GM21515 (cell line): Measurements from ENCODE around the gene HOXA5.

Experiments used
- ATAC-seq: cut with Tn5 transposase; IDR thresholded peaks from one replicate; pipeline ENCODE4 v1.9.1; 2021; ENCODE audit not compliant: unreplicated experiment

The HOXA5 gene

GRCh38 chr7:27149842-27150567 is 6.5 kb upstream of the HOXA5 start:
- no peak for ATAC-seq

GRCh38 chr7:27148756-27149641 is 5.5 kb upstream of the HOXA5 start:
- no peak for ATAC-seq

DNA sequence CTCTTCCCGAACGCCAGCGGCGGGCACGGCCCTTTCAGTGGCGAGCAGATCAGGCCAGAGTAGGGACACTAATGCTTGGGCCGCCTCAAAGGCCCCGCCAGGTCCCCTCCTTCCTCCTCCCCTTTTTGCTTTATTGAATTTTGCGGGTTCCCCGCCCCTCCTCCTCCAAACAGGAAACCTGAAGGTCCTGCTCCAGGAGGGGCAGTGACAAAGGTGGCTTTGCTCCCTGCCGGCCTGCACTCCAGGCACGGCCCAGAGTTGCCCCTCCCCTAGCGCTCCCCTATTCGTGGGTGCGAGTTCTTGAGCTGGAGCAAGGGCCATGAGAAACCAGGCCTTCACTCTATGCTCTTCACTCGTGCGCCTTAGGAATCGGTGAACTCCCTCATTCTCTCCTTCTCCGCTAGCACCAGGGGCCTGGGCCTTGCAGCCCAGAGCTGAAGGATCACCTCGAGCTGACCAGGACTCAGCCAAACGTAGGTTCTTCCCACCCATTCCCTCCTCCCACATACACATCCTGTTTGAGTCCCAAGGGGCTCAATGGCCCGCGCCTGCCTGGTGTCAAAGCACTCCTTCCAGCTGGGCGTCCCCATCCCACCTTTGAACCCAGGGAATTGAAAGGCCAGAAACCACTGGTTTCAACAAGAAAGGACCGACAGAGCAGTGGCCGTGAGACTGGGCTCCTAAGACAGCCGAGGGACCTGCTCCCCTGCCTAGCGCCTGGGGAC is 4.7 kb upstream of the HOXA5 start:
- no peak for ATAC-seq

DNA sequence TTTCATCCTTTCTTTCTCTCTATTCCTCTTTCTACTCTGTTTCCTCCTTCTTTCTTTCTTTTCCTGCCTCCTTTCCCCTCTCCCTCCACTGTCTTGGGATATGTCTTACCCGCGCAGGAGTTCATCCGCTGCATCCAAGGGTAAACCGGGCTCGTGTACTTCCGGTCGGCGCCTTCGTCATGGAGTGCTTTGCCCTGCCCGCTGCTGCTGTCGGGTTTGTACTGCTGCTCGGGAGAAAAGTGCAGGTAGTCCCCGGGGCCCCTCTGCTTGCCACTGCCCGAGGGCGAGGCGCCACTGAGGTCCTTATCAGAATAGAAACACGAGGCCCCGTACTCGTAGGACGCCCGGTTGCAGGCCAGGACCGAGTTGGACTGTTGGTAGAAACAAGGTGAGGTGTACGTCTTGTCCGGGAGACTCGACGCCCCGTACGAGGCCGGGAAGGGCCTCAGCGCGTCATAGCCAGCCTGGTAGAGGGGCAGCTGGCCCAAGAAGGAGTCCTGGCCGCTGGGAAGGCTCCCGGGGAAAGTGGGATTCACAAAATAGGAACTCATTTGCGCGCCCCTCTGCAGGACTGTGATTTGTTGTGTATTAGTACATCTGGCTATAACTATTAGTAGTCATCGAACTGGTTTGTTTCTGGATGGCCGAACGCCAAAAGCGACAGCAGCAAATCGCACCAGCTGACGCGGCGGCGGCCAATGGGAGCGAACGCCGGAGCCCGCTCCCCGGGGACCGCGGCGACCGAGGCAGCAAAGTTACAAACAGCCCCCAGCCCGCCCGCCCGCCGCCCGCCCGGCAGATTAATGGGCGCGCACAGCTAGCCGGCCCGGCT is 3.9 kb upstream of the HOXA5 start, which contains the start of gene HOXA6:
Gene HOXA6 (minus strand): TSS at position 576 of the 832 bp plus-strand sequence. CDS start 25 bp downstream, at position 551.
- no peak for ATAC-seq

DNA sequence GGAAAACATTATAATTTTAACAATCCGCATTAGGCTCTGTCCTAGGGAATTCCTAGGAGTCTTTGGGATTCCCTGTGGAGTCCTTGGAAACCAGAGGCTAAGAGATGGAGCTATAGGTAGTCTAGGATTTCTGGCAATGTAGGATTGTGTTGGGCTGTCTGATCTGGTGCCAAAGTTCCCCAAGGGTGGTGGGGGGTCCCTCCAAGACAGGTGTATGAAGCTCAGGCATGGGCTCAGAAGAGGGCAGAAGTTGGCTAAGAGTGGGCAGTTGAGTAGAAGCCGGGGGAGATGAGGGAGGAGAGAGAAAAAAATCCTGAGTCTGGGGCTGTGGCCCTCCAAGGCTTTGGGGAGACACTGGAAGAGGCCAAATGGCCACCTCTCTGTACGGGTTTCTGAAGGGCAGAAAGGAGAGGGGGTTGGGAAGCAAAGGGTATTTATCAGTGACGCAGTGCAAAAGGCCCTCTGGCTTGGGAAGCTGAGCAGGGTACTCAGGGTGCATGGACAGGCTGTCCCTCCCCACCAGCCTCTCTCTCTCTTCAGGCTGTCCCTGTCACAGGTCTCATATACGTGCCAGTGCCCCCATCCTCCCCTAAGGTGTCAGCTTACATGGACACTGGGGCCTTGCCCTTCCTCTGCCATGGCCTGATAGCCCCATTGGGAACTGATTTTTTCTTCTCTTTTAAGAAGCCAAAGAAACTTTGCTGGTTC is 3.2 kb upstream of the HOXA5 start:
- ATAC-seq, result no peak

- no peak for ATAC-seq
Measured at GRCh38 chr7:27145914-27146412, 2.5 kb upstream of the HOXA5 start.

DNA sequence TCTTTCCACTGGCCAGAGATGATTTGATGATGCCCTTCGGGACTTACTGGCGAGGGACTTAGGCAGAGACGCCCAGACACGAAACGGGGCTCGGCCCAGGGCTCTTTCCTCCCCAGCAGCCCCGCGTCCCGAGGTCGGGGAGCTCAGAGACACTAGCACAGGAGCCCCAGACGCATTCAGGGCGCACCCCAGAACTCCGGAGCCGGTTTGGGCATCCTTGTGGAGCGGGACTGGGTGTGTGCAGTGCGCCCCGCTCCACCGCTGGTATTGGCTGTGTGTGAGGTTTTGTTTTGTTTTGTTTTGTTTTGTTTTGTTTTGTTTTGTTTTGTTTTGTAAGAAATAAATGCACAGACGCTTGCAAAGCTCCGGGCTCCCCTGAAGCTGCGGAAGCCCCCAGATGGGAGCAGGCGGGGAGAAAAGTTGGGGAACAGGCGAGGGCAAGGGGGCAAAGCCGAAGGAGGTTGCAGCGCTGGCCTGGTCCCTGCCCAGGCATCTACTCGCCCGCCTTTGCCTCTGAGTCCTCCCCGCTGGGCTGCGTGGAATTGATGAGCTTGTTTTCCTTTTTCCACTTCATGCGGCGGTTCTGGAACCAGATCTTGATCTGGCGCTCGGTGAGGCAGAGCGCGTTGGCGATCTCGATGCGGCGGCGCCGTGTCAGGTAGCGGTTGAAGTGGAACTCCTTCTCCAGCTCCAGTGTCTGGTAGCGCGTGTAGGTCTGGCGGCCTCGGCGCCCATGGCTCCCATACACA is 1.9 kb upstream of the HOXA5 start:
- ATAC-seq, result no peak

DNA sequence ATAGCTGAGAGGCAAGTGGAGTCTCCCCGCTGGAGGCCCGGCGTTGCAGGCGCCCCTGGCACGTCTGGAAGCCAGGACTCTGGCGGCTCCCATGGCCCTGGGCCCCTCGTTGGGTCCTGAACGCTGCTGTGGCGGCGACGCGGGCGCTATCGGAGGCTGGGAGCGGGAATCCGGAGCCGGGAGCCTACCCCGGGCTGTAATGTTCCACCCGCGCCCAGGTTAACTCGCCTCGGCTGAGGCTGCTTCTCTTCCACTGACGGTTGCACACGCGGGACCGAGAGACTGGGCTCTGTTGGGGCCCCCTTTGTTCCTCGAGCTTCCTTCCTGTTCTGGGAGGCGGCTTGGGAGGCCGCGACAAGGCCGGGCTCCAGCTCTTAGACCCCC is 1.3 kb upstream of the HOXA5 start:
- ATAC-seq, result no peak

- ATAC-seq, result no peak
Measured at GRCh38 chr7:27143950-27144780, 684 bp upstream of the HOXA5 start.

DNA sequence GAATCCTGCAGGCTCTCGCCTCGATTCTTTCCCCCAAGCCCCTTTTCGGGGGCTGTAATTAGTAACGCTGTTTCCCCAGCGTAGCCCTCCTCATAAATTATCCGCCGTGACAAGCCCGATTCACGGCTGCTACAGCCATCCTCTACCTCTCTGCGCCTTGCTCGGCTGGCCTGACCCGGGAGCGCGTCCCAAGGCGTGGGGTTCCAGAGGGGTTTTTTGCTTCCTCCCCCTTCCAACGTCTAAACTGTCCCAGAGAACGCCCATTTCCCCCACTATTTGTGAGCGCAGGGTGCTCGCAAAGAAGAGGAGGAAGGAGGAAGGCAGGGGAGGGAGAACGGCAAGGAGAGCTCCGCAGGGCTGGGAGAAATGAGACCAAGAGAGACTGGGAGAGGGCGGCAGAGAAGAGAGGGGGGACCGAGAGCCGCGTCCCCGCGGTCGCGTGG is 880 bp downstream of the HOXA5 start:
- ATAC-seq, result no peak

DNA sequence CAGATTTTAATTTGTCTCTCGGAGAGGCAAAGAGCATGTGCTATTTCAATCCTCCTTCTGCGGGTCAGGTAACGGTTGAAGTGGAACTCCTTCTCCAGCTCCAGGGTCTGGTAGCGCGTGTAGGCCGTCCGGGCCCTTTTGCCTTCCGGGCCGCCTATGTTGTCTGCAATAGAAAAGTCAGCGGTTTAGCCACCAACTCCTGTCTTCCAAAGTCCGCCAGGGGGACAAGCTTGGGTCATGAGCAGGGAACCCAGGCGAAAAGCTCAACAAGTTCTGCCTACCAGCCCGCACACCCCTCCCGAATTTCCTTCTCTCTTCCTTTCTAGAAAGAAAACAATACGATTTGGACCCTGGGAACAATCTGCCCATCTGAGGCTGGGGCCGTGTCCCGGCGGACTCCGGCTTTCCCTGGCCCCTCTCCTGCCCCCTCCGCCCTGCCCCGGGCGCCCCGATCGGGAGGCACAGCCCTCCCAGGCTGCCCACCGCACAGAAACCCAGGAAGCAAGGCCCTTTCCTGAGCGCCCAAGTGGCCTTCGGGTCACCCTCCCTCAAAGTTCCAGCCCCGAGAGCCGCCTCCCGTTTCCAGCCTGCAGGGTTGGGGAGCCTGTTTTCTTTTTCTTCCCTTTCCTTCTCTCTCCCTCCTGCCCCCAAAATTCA is 1.4 kb downstream of the HOXA5 start:
- no peak for ATAC-seq

DNA sequence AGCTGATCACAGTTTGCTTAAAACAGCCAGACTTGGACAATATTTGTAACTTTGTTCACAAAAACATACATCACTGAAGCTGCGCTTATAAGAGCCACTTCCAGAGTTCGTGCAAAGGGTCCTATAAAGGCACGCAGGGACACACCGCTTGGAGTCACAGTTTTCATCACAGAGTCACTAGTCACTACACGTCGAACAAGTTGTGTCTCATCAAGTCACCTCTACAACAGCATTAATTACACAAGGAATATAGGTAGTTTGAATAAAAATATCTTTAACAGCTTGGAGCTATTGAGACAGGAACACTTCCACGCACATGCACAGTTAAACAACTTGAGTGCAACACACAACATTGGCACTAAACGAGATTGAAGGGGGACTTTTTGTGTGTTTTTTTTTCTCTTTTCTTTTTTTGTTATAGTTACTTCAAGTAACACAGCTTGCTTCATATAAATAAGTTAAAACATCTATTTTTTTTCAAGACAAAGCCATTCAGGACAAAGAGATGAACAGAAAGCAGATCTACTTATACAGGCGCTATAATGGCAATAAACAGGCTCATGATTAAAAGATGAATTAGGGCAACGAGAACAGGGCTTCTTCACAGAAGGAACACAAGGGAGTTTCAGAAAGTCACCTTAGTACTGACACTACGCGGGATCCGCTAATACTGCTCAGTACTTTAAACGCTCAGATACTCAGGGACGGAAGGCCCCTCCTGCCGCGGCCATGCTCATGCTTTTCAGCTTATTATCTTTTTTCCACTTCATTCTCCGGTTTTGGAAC is 2.2 kb downstream of the HOXA5 start:
- ATAC-seq, result no peak

DNA sequence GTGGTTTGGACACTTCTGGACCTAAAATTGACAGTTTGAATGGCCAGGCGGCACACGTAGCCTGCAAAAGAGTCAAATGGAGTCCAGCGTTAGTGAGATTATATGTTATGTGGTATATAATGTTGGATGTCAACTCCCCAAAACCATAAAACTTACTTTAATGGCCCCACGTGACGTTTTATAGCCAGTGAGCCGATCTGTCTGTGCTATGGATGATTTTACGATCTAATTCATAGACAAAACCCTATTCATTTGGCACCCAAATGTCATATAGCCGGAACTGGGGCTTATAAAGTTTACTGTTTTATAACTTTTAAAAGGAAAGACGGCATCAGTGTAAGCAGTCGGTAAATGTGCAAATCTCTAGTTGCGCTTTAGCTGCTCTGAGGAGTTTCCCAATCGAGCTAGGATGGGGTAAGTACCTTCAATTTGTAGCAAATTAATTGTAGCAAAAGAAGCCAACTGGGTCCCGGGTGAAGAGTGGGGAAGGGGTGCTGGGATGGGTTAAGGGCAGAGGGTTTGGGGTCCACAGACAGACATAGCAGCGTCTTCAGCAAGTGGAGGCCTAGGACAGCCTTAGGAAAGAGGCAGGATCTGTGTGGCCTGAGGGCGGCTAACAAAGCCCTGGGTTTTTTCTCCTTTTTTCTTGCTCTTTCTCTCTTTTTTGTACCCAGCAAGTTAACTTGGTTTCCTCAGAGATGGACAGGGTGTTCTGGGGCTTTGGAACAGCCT is 3.2 kb downstream of the HOXA5 start:
- no peak for ATAC-seq

GRCh38 chr7:27139334-27140125 is 4.0 kb downstream of the HOXA5 start:
- ATAC-seq, result no peak

DNA sequence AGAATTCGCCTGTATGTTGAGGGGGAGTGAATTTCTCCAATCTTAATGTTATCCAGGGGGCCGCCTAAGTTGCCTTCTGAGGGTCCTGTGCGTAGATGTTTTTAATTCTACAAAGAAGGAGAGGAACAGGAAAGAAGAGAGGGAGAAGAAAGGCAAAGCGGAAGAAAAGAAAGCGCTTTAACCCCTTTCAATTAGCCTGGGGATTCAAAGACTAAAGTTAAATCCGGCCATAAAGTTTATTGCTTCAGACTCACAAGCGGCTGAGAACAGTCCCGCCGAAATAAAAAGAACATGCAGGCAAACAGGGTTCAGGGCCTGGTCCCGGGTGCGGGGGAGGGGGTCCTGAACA is 4.5 kb downstream of the HOXA5 start:
- no peak for ATAC-seq

GRCh38 chr7:27138472-27138871 is 5.0 kb downstream of the HOXA5 start:
- ATAC-seq, result no peak
